HCT116 (cell line): Measurements from ENCODE around the gene P2RX5. TPM values are rescaled to one million over a fixed set of nuclear protein-coding genes. Genes with fewer than 3 reads are reported as not detected.

Source experiments
- ATAC-seq: fragments of 200-7000 bp; cut with Tn5 transposase; 2 replicates; pipeline ENCODE4 v1.9.1; 2020; ENCODE audit warnings: mild to moderate bottlenecking, moderate library complexity
- BruUV-seq: library from RNA; stranded (reverse); fragments of 400-500 nt; replicated peaks from 2 replicates; lab custom pipeline; 2021; lab: Mats Ljungman, UMichigan
- CTCF ChIA-PET: fragments of 300-600 bp; sonication (Branson Sonifier 250); formaldehyde crosslinking; loops from one replicate; lab custom pipeline; 2021; ENCODE audit warnings: antibody characterized with exemption; lab: Charles Lee
- POLR2A ChIA-PET: fragments of 300-600, 350-600 bp; sonication (Branson Sonifier 250); formaldehyde crosslinking; loops from one replicate; lab custom pipeline; 2021; ENCODE audit warnings: antibody characterized with exemption; lab: Charles Lee
- RAD21 ChIA-PET, 2 experiments: fragments of 300-600 bp; sonication (Branson Sonifier 250); formaldehyde crosslinking; loops; one replicate each; lab custom pipeline; 2023; ENCODE audit warnings: low total read pairs in 2 of 2; ENCODE audit not compliant: uncharacterized antibody in 2 of 2, unreplicated experiment in 2 of 2, low non-redundant PET in 1 of 2; lab: Charles Lee
- DNase-seq: peaks from one replicate; pipeline ENCODE4 v3.0.0-alpha.2; 2010; ENCODE audit warnings: low read depth, low spot score
- H2AFZ ChIP-seq: fragments of 200-600 bp; shearing (Covaris generic), sonication (generic); 2 replicates; pipeline ENCODE4 v1.6.1; 2017; ENCODE audit warnings: low read depth, mixed run types, mixed read lengths, antibody characterized with exemption, low read length; ENCODE audit not compliant: poor library complexity, severe bottlenecking
- H3K27ac ChIP-seq: 2 replicates; pipeline ENCODE4 v1.5.1; 2012; ENCODE audit warnings: low read depth, low read length
- H3K27me3 ChIP-seq: fragments of 200-600 bp; sonication (generic); 2 replicates; pipeline ENCODE4 v1.6.1; 2016; ENCODE audit warnings: mixed run types, low read length, mixed read lengths; ENCODE audit not compliant: insufficient read depth
- H3K36me3 ChIP-seq, 2 experiments: fragments of 200-500 bp in 1 of 2; fragments of 200-600 bp in 1 of 2; sonication (Bioruptor generic) in 1 of 2; sonication (generic) in 1 of 2; 2 replicates each; pipeline versions ENCODE4 v1.5.1 to v1.6.1; 2014 to 2016; ENCODE audit warnings: low read length in 2 of 2, inconsistent platforms in 1 of 2, mixed read lengths in 1 of 2, mixed run types in 1 of 2; ENCODE audit not compliant: insufficient read depth in 2 of 2, control insufficient read depth in 1 of 2
- H3K4me1 ChIP-seq, 2 experiments: fragments of 200-600 bp in 1 of 2; sonication (generic) in 1 of 2; 2 replicates each; pipeline versions ENCODE4 v1.5.1 to v1.6.1; 2012 to 2017; ENCODE audit warnings: low read length in 2 of 2, inconsistent platforms in 1 of 2, mild to moderate bottlenecking in 1 of 2, mixed read lengths in 1 of 2, mixed run types in 1 of 2, moderate library complexity in 1 of 2; ENCODE audit not compliant: insufficient read depth in 2 of 2, control insufficient read depth in 1 of 2
- H3K4me2 ChIP-seq: fragments of 200-600 bp; sonication (generic); 2 replicates; pipeline ENCODE4 v1.6.1; 2017; ENCODE audit warnings: mixed run types, low read length, mixed read lengths
- H3K4me3 ChIP-seq, 2 experiments: fragments of 200-600 bp in 1 of 2; sonication (generic) in 1 of 2; replicated peaks in 1 of 2; 2 replicates each; pipeline ENCODE4 v1.5.1; 2011 to 2016; ENCODE audit warnings: low read length in 2 of 2, control low read depth in 1 of 2, low read depth in 1 of 2, mild to moderate bottlenecking in 1 of 2, mixed read lengths in 1 of 2, mixed run types in 1 of 2
- H3K79me2 ChIP-seq: fragments of 200-600 bp; sonication (generic); 2 replicates; pipeline ENCODE4 v1.6.1; 2017; ENCODE audit warnings: mild to moderate bottlenecking, mixed run types, low read length, moderate library complexity, mixed read lengths; ENCODE audit not compliant: insufficient read depth
- H3K9ac ChIP-seq: fragments of 200-600 bp; sonication (generic); 2 replicates; pipeline ENCODE4 v1.6.1; 2016; ENCODE audit warnings: low read length, mixed read lengths
- H3K9me2 ChIP-seq: fragments of 200-600 bp; sonication (generic), shearing (Covaris generic); 2 replicates; pipeline ENCODE4 v1.6.1; 2017; ENCODE audit warnings: mixed run types, mild to moderate bottlenecking, moderate library complexity; ENCODE audit not compliant: insufficient read depth
- H3K9me3 ChIP-seq, 2 experiments: fragments of 200-500 bp in 1 of 2; fragments of 200-600 bp in 1 of 2; sonication (Bioruptor generic) in 1 of 2; sonication (generic) in 1 of 2; 2 replicates each; pipeline ENCODE4 v1.6.1; 2014 to 2017; ENCODE audit warnings: low read length in 2 of 2, mixed read lengths in 2 of 2, inconsistent platforms in 1 of 2, low read depth in 1 of 2, mild to moderate bottlenecking in 1 of 2, mixed run types in 1 of 2, moderate library complexity in 1 of 2; ENCODE audit not compliant: control insufficient read depth in 1 of 2, insufficient read depth in 1 of 2
- H4K20me1 ChIP-seq: fragments of 200-600 bp; sonication (generic), shearing (Covaris generic); 2 replicates; pipeline ENCODE4 v1.6.1; 2017; ENCODE audit warnings: mixed run types, mild to moderate bottlenecking, moderate library complexity; ENCODE audit not compliant: insufficient read depth
- CEBPB ChIP-seq: IDR thresholded peaks from 2 replicates; pipeline ENCODE4 v1.6.1; 2012; ENCODE audit warnings: low read depth
- ELF1 ChIP-seq: IDR thresholded peaks from 2 replicates; pipeline ENCODE4 v1.6.1; 2012; ENCODE audit warnings: low read depth, borderline replicate concordance
- EZH2 ChIP-seq: fragments of 200-600 bp; sonication (generic); IDR thresholded peaks from 2 replicates; pipeline ENCODE4 v1.6.1; 2017; ENCODE audit warnings: antibody characterized with exemption, mixed run types
- FOSL1 ChIP-seq: IDR thresholded peaks from 2 replicates; pipeline ENCODE4 v1.6.1; 2012; ENCODE audit warnings: low read depth
- JUND ChIP-seq: IDR thresholded peaks from 2 replicates; pipeline ENCODE4 v1.6.1; 2012
- POLR2AphosphoS5 ChIP-seq: IDR thresholded peaks from 2 replicates; pipeline ENCODE4 v1.6.1; 2011; ENCODE audit warnings: mild to moderate bottlenecking, low read depth, low read length, moderate library complexity
- RAD21 ChIP-seq: IDR thresholded peaks from 2 replicates; pipeline ENCODE4 v1.6.1; 2012; ENCODE audit warnings: low read depth, mild to moderate bottlenecking
- SIN3A ChIP-seq: IDR thresholded peaks from 2 replicates; pipeline ENCODE4 v1.6.1; 2012; ENCODE audit warnings: low read depth
- SP1 ChIP-seq: IDR thresholded peaks from 2 replicates; pipeline ENCODE4 v1.6.1; 2012; ENCODE audit warnings: low read depth
- SRF ChIP-seq: IDR thresholded peaks from 2 replicates; pipeline ENCODE4 v1.6.1; 2012; ENCODE audit warnings: low read depth
- YY1 ChIP-seq: IDR thresholded peaks from 2 replicates; pipeline ENCODE4 v1.6.1; 2011; ENCODE audit warnings: low read length, low read depth, moderate library complexity, mild to moderate bottlenecking; ENCODE audit not compliant: insufficient replicate concordance; ENCODE audit errors: extremely low read depth
- intact Hi-C: fragments of 100-400 bp; cut with micrococcal nuclease; formaldehyde crosslinking; loops from 2 replicates; pipeline ENCODE4 v1.10.0; 2022
- total RNA-seq: library from RNA; stranded (reverse); gene quantifications from one replicate; pipeline ENCODE4 v1.2.1, GENCODE V29; 2021; ENCODE audit not compliant: unreplicated experiment
- TF ChIP-seq, protein P1 (sequence below), 3 experiments: fragments of 200-600 bp in 1 of 3; sonication (generic) in 1 of 3; IDR thresholded peaks in 2 of 3; conservative IDR thresholded peaks in 1 of 3; 2 replicates each; pipeline ENCODE4 v1.5.1; 2012 to 2017; ENCODE audit warnings: low read depth in 2 of 3, low read length in 2 of 3, antibody characterized with exemption in 1 of 3, borderline replicate concordance in 1 of 3, control low read depth in 1 of 3, mild to moderate bottlenecking in 1 of 3, mixed read lengths in 1 of 3, mixed run types in 1 of 3, moderate library complexity in 1 of 3; ENCODE audit not compliant: insufficient read depth in 1 of 3
- TF ChIP-seq, protein P2 (sequence below): IDR thresholded peaks from 2 replicates; pipeline ENCODE4 v1.6.1; 2011; ENCODE audit warnings: mild to moderate bottlenecking, low read length, moderate library complexity; ENCODE audit not compliant: insufficient replicate concordance; ENCODE audit errors: extremely low read depth
- TF ChIP-seq, protein P3 (sequence below): IDR thresholded peaks from 2 replicates; pipeline ENCODE4 v1.6.1; 2012

The P2RX5 gene
- total RNA-seq, 1 experiment from 2014 or later: 9.0 TPM

DNA sequence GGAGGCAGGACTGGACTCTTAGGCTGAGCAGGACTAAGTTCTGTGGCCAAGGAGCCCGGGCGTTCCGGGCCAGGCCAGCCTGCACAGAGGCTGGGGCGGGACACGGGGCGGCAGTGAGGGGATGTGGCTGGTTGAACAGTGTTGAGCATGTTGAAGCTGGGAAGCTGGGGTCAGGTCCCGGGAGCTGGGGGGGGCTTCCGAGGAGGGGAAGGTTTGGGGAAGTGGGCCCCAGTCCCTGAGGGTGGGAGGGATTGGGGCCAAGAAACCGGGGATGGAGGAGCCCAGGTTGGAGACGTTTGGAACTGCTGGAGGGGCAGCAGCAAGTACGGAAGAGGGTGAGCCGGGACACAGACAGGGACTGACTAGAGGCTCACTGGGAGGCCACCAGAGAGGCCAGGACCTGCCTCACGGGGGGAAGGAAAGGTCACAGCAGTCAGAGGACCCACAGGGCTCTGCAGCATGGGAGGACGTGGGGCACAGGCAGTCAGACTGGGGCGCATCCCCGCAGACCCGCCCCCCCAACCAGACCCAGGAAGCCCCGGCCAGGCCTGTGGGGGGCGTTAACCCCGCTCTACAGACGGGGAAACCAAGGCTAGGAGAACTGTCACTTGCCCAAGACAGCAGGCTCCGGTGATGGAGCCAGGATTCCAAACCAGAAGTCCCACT lies 37.0 kb downstream of the P2RX5 start:
- no peaks in the 10 kb centered on the region for H3K79me2 ChIP-seq
- no peaks in the 10 kb centered on the region for H3K9me2 ChIP-seq
- no peak overlapping the region for H3K4me3 ChIP-seq
- peak overlapping the region; percentile 70 for H3K27ac ChIP-seq
- ATAC-seq (no peak), DNase-seq (no peak)
- no peaks in the 10 kb centered on the region for H4K20me1 ChIP-seq
- H3K36me3 ChIP-seq: no peaks in the 10 kb centered on the region
- no TSS peak for BruUV-seq
- H2AFZ ChIP-seq: no peak overlapping the region
- CTCF ChIA-PET: interaction anchor here (1.2 kb wide), 1 partner anchor 11 kb away, joined by 3 read pairs; no protein-coding TSS in a partner anchor
- TF ChIP-seq, protein P1, sequence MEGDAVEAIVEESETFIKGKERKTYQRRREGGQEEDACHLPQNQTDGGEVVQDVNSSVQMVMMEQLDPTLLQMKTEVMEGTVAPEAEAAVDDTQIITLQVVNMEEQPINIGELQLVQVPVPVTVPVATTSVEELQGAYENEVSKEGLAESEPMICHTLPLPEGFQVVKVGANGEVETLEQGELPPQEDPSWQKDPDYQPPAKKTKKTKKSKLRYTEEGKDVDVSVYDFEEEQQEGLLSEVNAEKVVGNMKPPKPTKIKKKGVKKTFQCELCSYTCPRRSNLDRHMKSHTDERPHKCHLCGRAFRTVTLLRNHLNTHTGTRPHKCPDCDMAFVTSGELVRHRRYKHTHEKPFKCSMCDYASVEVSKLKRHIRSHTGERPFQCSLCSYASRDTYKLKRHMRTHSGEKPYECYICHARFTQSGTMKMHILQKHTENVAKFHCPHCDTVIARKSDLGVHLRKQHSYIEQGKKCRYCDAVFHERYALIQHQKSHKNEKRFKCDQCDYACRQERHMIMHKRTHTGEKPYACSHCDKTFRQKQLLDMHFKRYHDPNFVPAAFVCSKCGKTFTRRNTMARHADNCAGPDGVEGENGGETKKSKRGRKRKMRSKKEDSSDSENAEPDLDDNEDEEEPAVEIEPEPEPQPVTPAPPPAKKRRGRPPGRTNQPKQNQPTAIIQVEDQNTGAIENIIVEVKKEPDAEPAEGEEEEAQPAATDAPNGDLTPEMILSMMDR (IDR thresholded peaks at IDR 0.05 in 2 of 3, conservative IDR thresholded peaks at IDR 0.05 in 1 of 3; ENCODE audit: borderline replicate concordance in 1 of 3, insufficient read depth in 1 of 3, low read depth in 2 of 3, low read length in 2 of 3): no peak
- no peak for TF ChIP-seq SP1
- TF ChIP-seq, protein P2, sequence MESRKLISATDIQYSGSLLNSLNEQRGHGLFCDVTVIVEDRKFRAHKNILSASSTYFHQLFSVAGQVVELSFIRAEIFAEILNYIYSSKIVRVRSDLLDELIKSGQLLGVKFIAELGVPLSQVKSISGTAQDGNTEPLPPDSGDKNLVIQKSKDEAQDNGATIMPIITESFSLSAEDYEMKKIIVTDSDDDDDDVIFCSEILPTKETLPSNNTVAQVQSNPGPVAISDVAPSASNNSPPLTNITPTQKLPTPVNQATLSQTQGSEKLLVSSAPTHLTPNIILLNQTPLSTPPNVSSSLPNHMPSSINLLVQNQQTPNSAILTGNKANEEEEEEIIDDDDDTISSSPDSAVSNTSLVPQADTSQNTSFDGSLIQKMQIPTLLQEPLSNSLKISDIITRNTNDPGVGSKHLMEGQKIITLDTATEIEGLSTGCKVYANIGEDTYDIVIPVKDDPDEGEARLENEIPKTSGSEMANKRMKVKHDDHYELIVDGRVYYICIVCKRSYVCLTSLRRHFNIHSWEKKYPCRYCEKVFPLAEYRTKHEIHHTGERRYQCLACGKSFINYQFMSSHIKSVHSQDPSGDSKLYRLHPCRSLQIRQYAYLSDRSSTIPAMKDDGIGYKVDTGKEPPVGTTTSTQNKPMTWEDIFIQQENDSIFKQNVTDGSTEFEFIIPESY: no peak
- TF ChIP-seq ELF1: no peak
- TF ChIP-seq FOSL1: no peak
- TF ChIP-seq, protein P3, sequence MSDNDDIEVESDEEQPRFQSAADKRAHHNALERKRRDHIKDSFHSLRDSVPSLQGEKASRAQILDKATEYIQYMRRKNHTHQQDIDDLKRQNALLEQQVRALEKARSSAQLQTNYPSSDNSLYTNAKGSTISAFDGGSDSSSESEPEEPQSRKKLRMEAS: no peak
- TF ChIP-seq CEBPB: no peak
- TF ChIP-seq RAD21: no peak
- no peak for TF ChIP-seq POLR2AphosphoS5
- no peak for TF ChIP-seq JUND
- TF ChIP-seq EZH2: no peak
- no peak for TF ChIP-seq YY1
- no peak for TF ChIP-seq SIN3A
- TF ChIP-seq SRF: no peak
- peak overlapping the region; percentile 23; the same call in 1 of the 2 replicates for H3K9ac ChIP-seq
- H3K27me3 ChIP-seq: no peaks in the 10 kb centered on the region
- peak overlapping the region; percentile 55 for H3K4me2 ChIP-seq
- RAD21 ChIA-PET: no interaction called here
- peaks cover 12 to 16% of the 10 kb centered on the region in 2 experiments for H3K4me1 ChIP-seq
- intact Hi-C loops: no loop called here
- POLR2A ChIA-PET: interaction anchor here (1.1 kb wide), 1 partner anchor 23 kb away, joined by 4 read pairs; the partner anchor contains the start of genes CTNS and SHPK
- H3K9me3 ChIP-seq: no peaks in the 10 kb centered on the region
